Stimulated activated naive CD4-positive, alpha-beta T cell (primary cell): Measurements from ENCODE around the gene PCNT.
"Not testable (repeated sequence)": the region's sequence is repeated elsewhere in the genome, so short reads cannot be mapped to it uniquely, and the experiment has no call there.

Source experiments
- DNase-seq, 6 experiments: peaks; one replicate each; lab custom pipeline; 2025; lab: John Stamatoyannopoulos, UW

Gene PCNT

GRCh38 chr21:46304437-46304836 is 19.5 kb upstream of the PCNT start:
- DNase-seq, result no peak

DNA sequence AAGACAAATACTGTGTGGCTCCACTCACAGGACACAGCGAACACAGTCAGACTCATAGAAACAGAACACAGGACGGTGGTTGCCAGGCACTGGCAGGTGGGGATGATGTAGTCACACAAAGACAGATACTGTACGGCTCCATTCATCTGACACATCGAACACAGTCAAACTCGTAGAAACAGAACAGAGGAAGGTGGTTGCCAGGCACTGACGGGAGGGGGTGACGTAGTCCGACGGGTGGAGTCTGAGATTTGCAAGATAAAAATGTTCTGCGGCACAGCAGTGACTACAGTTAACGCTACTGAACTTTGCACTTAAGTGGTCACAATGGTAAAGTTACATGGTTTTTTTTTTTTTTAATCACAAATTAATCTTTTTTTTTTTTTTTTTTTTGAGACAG is 19.0 kb upstream of the PCNT start:
- DNase-seq, result no peak

DNA sequence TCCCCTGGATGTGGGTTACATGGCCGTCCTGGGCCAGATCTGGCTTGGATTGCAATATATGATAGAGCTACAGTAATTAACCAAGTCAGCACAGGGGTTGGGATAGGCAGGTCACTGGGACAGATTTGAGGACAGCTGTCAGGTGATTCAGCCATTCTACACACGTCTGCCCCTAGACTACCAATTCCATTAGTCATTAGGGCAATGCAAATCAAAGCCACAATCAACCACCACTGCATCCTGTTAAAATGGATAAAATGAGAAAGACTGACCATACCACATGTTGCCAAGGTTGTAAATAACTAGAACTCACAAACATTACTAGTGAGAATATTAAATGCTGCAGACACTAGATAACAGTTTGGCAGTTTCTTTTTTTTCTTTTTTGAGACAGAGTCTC is 16.3 kb upstream of the PCNT start:
- no peak for DNase-seq

- DNase-seq, result no peak
Observed at GRCh38 chr21:46308431-46308830, 15.5 kb upstream of the PCNT start.

DNA sequence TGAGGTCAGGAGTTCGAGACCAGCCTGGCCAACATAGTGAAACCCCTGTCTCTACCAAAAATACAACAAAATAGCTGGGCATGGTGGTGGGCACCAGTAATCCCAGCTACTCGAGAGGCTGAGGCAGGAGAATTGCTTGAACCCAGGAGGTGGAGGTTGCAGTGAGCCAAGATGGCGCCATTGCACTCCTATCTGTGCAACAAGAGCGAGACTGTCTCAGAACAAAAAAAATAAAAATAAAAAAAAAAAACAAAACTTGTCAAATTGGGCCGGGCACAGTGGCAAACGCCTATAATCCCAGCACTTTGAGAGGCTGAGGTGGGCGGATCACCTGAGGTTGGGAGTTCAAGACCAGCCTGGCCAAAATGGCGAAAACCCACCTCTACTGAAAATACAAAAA is 13.7 kb upstream of the PCNT start:
- not testable (repeated sequence) for DNase-seq

DNA sequence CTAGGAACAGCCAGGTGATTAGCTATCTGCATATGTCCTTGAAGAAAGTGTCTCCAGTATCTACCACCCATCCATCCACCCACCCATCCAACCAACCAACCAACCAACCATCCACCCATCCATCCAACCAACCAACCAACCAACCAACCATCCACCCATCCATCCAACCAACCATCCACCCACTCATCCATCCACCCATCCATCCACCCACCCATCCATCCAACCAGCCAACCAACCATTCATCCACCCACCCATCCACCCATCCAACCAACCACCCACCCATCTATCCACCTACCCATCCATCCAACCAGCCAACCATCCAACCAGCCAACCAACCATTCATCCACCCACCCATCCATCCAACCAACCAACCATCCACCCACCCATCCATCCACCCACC is 12.4 kb upstream of the PCNT start:
- DNase-seq, result no peak

DNA sequence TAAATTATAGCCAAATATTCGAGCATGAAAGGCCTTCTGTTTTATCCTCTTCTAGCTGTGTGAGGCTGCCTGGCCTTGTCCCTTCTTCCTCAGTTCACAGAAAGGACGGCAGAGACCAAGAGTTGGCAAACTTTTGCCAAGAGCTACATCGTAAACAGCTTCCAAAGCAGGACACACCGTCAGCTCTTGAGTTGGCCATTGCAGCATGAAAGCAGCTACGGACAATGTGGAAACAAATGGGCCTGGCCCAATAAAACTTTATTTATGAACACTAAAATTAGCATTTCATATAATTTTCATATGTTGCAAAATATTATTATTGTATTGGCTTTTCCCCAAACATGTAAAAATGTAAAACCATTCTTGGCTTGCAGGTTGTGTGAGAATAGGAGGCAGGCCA is 11.0 kb upstream of the PCNT start:
- no peak for DNase-seq

DNA sequence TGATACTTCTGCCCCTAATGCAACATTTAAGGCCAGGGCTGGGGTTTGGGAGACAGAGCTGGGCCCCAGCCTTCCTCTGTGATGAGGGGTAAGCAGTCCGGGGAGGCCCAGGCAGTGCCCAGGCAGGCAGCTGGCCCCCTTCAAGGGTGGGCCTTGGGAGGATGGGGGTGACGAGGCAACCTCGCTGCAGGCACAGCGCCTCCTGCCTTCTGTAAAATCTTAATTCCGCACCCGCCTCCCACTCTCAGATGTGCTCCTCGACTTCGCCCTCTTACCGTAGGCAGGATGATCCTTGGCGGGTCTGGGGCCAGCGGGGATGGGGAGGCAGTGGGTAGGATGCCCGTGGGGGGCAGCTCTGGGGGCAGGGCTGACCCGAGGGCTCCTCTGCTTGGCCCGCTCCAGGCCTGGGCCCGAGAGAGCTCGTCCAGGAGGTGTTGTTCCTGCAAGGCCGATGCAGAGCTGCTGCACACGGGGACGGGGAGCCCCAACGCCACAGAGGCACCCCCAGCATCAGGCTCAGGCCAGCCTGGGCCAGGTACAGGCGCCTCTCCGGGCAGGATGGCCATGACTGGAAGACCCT is 9.4 kb upstream of the PCNT start:
- DNase-seq, result no peak

DNA sequence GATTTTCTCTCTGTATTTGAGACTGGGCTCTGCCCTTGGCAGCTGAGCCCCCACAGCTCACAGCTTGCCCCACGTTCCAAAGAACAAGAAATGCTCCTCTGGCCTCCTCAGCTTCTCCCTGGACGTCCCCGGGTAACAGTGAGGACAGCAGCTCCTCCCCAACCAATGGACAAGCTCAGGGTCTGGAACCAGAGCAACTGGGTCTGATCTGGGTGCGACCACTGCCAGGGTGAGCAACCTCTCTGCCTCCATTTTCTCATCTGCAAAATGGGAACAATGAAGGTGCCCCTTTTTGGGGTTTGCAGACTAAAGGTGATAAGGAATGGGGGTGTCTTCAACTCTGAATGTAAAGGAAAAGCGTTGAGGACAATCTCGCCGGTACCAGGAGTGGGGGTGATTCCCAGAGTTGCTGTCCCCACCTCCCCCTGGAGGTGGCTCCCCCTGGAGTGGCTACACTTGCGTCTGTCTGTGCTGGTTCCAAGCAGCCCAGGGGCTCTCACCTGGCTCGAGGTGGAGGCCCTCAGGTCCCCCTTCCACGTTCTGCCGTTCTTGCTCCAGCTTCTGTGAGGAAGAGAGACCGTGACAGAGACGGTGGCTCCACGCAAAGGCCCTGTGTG is 7.1 kb upstream of the PCNT start:
- no peak for DNase-seq

GRCh38 chr21:46317710-46318463 is 6.1 kb upstream of the PCNT start:
- no peak for DNase-seq

GRCh38 chr21:46318464-46318845 is 5.5 kb upstream of the PCNT start:
- DNase-seq, result no peak

- no peak for DNase-seq
Observed at GRCh38 chr21:46319186-46319585, 4.8 kb upstream of the PCNT start.

GRCh38 chr21:46320331-46320801 is 3.6 kb upstream of the PCNT start:
- DNase-seq, result no peak

DNA sequence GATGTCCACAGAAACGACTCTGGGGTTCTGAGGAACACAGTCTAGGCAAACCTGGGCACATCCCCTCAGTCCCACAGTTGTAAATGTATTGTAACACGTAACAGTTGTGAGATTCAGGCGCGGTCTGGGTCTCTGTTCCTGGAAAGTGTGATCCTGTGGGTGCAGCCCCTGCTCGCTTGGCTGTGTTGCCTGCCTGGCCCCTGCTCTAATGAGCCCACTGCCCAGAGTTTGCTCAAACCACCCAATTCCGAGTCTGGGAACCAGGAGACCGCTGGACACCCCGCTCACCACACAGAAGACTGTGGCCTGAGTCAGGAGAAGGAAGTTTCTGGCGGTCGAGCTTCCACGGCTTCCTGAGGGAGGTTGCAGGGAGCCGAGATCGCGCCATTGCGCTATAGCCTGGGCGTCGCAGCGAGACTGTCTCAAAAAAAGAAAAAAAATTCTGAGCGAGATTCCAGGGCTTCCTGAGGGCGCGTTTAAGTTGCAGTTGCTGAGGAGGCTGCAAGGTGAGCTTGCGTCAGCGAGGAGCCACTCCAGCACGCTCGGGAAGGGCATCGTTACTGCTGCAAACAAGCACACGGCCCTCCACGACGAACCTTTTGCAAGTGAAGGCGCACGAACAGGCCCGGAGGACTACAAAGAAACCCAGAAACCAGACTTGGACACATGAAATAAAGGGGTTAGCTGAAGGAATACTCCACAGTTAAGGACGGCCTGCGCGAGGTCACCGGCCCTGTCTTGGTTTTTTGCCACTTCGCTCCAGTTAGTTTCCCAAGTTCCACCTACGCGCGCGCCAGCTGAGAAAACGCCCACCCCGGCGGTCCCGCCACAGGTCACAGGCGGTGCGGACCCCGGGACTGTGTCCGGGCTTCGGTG is 1.4 kb upstream of the PCNT start:
- DNase-seq, result no peak

- DNase-seq, result peak in 1 of 6 experiments; percentile 32
Observed at GRCh38 chr21:46323227-46323709, 688 bp upstream of the PCNT start.

DNA sequence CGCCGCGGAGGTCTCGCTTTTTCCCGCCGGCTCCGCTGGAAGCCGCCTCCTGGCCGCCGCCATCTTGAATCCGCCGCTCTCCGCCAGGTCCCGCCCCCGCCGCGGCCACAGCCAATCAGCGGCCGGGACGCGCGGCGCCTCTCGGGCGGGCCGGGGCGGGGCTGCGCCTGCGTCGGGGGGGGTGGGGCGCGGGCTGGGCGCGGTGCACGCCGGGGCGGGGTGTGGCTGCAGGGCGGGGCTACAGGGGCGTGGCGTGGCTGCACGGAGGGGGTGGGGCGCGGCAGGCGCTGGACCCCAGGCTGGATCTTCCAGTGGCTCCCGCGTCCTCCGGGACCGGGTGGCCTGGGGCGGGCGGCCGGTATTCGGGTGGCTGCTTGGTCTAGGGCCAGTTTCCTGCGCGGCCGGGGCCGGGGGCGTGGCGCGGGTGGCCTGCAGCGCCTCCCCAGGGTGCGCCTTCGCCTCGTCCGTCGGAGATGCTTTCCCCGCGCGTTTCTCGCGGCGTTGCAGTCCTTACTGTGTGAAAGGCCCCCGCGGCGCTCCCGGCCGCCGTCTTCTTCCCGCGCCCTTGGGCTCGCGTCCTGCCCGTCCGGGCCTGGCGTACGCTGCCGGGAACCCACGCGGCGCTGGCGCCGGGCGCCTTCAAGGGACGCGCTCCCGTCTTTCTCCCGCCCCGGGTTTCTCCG is 575 bp downstream of the PCNT start:
- peak; percentile 74 to 93 (median 88) for DNase-seq

DNA sequence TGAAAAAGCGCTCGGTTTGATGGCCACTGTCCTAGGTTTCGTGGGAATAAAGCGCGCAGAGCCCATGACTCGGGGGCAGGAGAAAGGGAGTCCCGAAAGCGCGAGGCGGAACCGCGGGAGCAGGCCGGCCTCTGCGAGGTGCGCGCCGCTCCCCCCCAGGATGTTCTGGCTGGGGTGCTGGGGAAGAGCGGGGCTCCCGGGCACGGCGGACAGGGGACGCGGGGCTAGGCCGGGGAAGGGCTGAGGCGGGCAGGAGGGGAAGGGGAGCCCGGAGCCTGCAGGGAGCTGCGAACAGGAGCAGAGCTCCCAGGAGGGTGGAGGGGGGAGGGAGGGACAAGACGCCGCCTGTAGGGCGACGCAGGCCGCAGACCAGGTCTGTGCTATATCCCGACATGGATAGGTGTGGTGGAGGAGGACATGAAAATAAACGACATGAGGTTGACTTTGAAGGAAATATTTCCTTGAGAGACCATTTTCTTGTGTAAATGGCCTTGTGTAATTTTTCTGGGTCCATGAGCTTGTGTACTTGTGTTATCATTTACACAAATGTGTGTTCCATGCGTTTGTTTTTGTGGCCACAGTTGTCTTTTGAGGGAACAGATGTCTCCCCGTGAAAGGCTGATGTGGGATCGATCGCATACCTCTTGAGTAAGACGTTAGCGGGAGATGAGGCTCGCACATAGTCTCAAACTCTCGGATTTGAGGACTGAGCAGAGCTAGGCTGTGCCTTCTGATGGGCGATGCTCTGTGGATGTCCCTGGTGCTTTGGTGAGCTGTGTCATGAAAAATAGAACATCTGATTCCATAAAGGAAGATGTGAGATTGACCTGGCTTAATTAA is 1.3 kb downstream of the PCNT start:
- DNase-seq, result peak in 4 of 6 experiments; percentile 28 to 73 (median 45)

- no peak for DNase-seq
Observed at GRCh38 chr21:46326110-46326703, 2.3 kb downstream of the PCNT start.

- DNase-seq, result no peak
Observed at GRCh38 chr21:46327711-46328110, 3.8 kb downstream of the PCNT start.

DNA sequence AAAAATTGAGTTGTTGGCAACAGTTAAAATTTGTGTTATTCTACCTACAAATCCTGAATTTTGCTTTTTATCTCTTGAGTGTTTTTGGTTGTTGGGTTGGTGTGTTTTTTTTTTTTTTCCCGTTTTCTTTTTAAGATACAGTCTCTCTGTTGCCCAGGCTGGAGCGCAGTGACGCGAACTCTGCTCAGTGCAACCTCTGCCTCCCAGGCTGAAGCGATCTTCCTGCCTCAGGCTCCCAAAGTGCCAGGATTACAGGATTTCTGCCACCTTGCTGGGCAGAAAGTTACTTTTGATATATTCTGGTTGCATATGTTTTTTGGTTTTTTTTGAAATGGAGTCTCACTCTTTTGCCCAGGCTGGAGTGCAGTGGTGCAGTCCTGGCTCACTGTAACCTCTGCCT is 4.2 kb downstream of the PCNT start:
- no peak for DNase-seq
